Keratinocyte (primary cell): Measurements from ENCODE around the gene HOXD10.

Experiments
- EZH2 ChIP-seq: IDR thresholded peaks from one replicate; pipeline ENCODE4 v1.6.1; 2012; ENCODE audit warnings: inconsistent platforms, mild to moderate bottlenecking, low read length, moderate library complexity
- TF ChIP-seq, protein P1 (sequence below), 3 experiments: IDR thresholded peaks in 1 of 3; conservative IDR thresholded peaks in 1 of 3; optimal IDR thresholded peaks in 1 of 3; 2 replicates in 2 of 3; 3 replicates in 1 of 3; pipeline versions ENCODE3 to v1.5.1; 2011; ENCODE audit warnings: low read length in 3 of 3, mild to moderate bottlenecking in 3 of 3, moderate library complexity in 2 of 3, control low read depth in 1 of 3, inconsistent platforms in 1 of 3; ENCODE audit not compliant: insufficient read depth in 2 of 3; ENCODE audit errors: extremely low read depth in 1 of 3

DNA sequence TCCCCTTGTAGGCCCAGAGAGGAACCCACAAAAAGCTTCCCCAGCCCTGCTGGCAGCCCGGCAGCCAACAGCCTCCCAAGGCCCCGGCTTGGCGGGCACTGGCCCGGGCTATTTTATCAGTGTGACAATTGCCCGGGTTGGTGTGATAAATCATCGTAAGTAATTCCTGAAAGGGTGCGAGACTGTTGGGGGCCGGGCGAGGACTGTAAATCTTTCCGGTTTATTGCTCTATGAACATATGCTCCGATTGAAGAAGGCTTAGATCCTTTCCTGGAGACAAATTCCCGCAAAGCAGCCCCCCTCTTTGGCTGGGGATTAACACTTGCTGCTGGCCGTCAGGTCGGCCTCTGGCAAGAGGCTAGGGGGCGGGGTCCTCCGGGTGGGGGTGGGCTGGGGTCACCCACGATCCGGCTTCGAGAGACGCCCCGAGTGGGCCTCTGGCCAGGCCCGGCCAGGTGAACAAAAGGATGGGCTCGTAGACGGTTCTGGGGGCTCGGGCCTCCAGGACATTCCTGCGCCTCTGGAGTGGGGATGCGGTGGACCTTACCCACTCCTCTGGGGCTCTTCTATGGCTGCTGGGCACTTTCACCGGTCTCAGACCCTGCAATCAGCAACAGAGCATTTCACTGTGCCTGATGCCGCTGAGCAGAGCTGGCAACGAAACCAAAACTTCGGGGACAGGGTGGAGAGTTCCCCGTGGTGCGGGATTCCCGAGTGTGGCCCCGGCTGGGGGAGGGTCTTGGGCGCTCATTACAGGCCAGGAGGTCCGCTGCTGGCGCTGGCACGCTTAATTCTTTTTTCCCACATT lies 42.5 kb downstream of the HOXD10 start:
- TF ChIP-seq, protein P1, sequence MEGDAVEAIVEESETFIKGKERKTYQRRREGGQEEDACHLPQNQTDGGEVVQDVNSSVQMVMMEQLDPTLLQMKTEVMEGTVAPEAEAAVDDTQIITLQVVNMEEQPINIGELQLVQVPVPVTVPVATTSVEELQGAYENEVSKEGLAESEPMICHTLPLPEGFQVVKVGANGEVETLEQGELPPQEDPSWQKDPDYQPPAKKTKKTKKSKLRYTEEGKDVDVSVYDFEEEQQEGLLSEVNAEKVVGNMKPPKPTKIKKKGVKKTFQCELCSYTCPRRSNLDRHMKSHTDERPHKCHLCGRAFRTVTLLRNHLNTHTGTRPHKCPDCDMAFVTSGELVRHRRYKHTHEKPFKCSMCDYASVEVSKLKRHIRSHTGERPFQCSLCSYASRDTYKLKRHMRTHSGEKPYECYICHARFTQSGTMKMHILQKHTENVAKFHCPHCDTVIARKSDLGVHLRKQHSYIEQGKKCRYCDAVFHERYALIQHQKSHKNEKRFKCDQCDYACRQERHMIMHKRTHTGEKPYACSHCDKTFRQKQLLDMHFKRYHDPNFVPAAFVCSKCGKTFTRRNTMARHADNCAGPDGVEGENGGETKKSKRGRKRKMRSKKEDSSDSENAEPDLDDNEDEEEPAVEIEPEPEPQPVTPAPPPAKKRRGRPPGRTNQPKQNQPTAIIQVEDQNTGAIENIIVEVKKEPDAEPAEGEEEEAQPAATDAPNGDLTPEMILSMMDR (optimal IDR thresholded peaks at IDR 0.05 in 1 of 3, IDR thresholded peaks at IDR 0.05 in 1 of 3, conservative IDR thresholded peaks at IDR 0.05 in 1 of 3; ENCODE audit: extremely low read depth in 1 of 3, insufficient read depth in 2 of 3, low read length in 3 of 3) = no peak
- peak; percentile 70 for TF ChIP-seq EZH2
